ENCODE data around the gene RAB4A.

RAB4A gene

GRCh38 chr1:229270547-229271447 lies at the start of gene RAB4A:
TSS of gene RAB4A (plus strand) at chr1:229271111. CDS start at chr1:229271340, 229 bp downstream.
- FAIRE-seq, result no peak

GRCh38 chr1:229222081-229222480 lies 48.8 kb upstream of the RAB4A start:
- no peak for DNase-seq (ENCODE audit: low spot score)
- no peak for FAIRE-seq

More at GRCh38 chr1:229270547-229271447, at the start of gene RAB4A:
- DNase-seq (ENCODE audit: low spot score), result peak; percentile 92

GRCh38 chr1:229223498-229223897 lies 47.4 kb upstream of the RAB4A start:
- no peak for FAIRE-seq
- DNase-seq (ENCODE audit: low spot score), result no peak

GRCh38 chr1:229224308-229224707 lies 46.6 kb upstream of the RAB4A start:
- no peak for DNase-seq (ENCODE audit: low spot score)
- no peak for FAIRE-seq

- FAIRE-seq (no peak), DNase-seq (ENCODE audit: low spot score) (no peak)
Measured at GRCh38 chr1:229225331-229225782, 45.6 kb upstream of the RAB4A start.

GRCh38 chr1:229226796-229227195 lies 44.1 kb upstream of the RAB4A start:
- FAIRE-seq (no peak), DNase-seq (ENCODE audit: low spot score) (no peak)

GRCh38 chr1:229227298-229227919 lies 43.5 kb upstream of the RAB4A start:
- DNase-seq (ENCODE audit: low spot score), result peak; percentile 78
- FAIRE-seq, result no peak

- DNase-seq (ENCODE audit: low spot score), result no peak
- no peak for FAIRE-seq
Measured at GRCh38 chr1:229228522-229228921, 42.4 kb upstream of the RAB4A start.

GRCh38 chr1:229229137-229229720 lies 41.7 kb upstream of the RAB4A start:
- DNase-seq (ENCODE audit: low spot score), result peak; percentile 39
- no peak for FAIRE-seq

GRCh38 chr1:229229721-229230139 lies 41.2 kb upstream of the RAB4A start:
- no peak for DNase-seq (ENCODE audit: low spot score)
- no peak for FAIRE-seq

- DNase-seq (ENCODE audit: low spot score), result no peak
- no peak for FAIRE-seq
Measured at GRCh38 chr1:229230140-229230892, 40.6 kb upstream of the RAB4A start.

GRCh38 chr1:229230893-229231753 lies 39.8 kb upstream of the RAB4A start:
- DNase-seq (ENCODE audit: low spot score) (peak; percentile 58), FAIRE-seq (no peak)

- no peak for DNase-seq (ENCODE audit: low spot score)
- no peak for FAIRE-seq
Measured at GRCh38 chr1:229231754-229232119, 39.2 kb upstream of the RAB4A start.

GRCh38 chr1:229234870-229235472 lies 35.9 kb upstream of the RAB4A start:
- DNase-seq (ENCODE audit: low spot score), result no peak

GRCh38 chr1:229237320-229237719 lies 33.6 kb upstream of the RAB4A start:
- FAIRE-seq, result no peak
- DNase-seq (ENCODE audit: low spot score), result no peak

More at GRCh38 chr1:229234870-229235472, 35.9 kb upstream of the RAB4A start:
- no peak for FAIRE-seq

GRCh38 chr1:229238231-229238630 lies 32.7 kb upstream of the RAB4A start:
- DNase-seq (ENCODE audit: low spot score) (no peak), FAIRE-seq (no peak)

- DNase-seq (ENCODE audit: low spot score) (no peak), FAIRE-seq (no peak)
Measured at GRCh38 chr1:229238674-229239415, 32.1 kb upstream of the RAB4A start.

- DNase-seq (ENCODE audit: low spot score), result no peak
- FAIRE-seq, result no peak
Measured at GRCh38 chr1:229240532-229240931, 30.4 kb upstream of the RAB4A start.

- DNase-seq (ENCODE audit: low spot score) (no peak), FAIRE-seq (no peak)
Measured at GRCh38 chr1:229241390-229241789, 29.5 kb upstream of the RAB4A start.

Measured in urothelium cell line (cell line).